22Rv1 (cell line): Measurements from ENCODE around the gene THAP8.

ENCODE experiments used
- ZFX ChIP-seq: fragments of 450-650 bp; IDR thresholded peaks from 2 replicates; pipeline ENCODE4 v1.6.1; 2017; ENCODE audit warnings: antibody characterized with exemption, borderline replicate concordance
- TF ChIP-seq, protein P1 (sequence below): fragments of 450-650 bp; IDR thresholded peaks from 2 replicates; pipeline ENCODE4 v1.5.1; 2017; ENCODE audit warnings: mild to moderate bottlenecking

DNA sequence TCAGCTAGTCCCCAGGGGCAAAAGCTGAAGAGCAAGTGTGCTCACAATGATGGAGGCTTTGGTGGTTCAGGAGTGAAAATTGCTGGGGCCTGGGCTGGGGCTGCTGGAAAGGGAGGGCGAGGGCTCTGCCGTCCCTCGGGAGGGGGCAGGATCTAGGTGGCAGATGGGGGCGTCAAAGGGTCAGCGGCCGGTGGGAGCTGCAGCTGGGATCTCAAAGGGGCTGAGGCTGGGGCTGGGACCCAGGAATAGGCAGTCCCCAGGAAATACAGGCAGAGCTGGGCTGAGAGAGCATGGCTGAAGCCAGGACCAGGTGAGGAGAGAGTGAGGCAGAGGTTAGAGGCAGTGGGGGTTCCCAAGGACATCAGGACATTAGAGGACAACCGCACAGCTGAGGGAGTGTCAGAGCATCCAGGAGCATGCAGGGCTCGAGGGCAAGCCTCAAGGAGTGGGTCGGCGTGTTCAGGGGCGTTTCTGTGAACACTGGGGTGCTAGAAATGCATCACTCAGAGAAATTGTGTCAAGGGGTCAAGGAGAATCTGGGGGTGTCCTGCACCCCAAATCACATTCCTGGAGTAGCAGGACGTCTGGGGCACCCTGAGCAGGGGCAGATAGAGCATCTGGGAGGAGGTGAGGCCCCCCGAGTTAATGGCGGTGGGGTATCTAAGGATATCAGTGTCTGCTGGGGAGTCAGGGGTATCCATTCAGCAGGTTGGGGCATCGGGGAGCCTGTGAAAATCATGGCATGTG, 44.3 kb downstream of the THAP8 start:
- TF ChIP-seq, protein P1, sequence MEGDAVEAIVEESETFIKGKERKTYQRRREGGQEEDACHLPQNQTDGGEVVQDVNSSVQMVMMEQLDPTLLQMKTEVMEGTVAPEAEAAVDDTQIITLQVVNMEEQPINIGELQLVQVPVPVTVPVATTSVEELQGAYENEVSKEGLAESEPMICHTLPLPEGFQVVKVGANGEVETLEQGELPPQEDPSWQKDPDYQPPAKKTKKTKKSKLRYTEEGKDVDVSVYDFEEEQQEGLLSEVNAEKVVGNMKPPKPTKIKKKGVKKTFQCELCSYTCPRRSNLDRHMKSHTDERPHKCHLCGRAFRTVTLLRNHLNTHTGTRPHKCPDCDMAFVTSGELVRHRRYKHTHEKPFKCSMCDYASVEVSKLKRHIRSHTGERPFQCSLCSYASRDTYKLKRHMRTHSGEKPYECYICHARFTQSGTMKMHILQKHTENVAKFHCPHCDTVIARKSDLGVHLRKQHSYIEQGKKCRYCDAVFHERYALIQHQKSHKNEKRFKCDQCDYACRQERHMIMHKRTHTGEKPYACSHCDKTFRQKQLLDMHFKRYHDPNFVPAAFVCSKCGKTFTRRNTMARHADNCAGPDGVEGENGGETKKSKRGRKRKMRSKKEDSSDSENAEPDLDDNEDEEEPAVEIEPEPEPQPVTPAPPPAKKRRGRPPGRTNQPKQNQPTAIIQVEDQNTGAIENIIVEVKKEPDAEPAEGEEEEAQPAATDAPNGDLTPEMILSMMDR = no peak
- no peak for TF ChIP-seq ZFX
